ENCODE results near the gene IL6R.

Gene IL6R

DNA sequence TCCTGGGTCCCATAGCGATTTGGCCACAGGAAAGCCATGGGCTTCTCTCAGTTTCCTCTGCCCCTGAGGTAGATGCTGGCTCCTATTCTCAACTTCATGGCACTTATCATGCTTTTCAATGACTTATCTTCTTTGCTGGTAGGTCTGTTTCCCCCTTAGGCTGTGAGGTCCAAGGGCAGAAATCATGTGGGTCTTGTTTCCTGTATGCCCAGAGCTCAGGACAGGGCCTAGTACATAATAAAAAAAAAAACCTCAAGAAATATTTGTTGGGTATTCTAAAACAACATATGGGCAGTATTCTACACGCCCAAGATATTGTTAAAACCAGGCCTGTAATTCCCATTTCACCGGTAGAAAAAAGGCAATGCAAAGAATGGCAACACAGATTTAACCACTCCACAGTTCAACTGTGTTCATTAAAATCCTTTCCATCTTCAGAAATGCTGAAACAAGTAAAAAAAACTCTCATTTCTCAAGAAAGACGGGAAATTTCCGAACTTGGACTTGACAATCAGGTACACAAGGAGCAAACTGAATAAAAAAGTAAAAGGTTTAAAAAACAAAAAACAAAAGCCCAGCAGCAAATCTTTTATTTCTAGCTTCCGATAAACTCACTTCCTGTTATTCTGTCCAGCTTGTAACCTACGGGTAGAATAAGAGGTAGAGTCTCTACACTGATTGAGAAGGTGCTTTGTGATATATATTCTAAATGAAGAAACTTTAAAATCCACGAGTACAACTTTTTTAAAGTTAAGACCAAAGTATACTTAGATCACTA lies 90.5 kb downstream of the IL6R start:
- H3K9me3 ChIP-seq (replicated peaks; ENCODE audit: low read length), result no peaks in the 10 kb centered on the region
- peaks cover 83% of the 10 kb centered on the region for H3K27me3 ChIP-seq (ENCODE audit: control insufficient read depth, insufficient read depth, low read length)
- H3K4me1 ChIP-seq (ENCODE audit: control insufficient read depth, insufficient read depth, low read length), result no peaks in the 10 kb centered on the region
- H3K4me3 ChIP-seq (ENCODE audit: low read length), result no peak overlapping the region
- H3K4me2 ChIP-seq (ENCODE audit: low read length), result no peak overlapping the region
- H3K9ac ChIP-seq (ENCODE audit: low read depth, low read length), result no peak overlapping the region
- no peaks in the 10 kb centered on the region for H3K36me3 ChIP-seq (ENCODE audit: insufficient read depth, low read length)

- H3K9me3 ChIP-seq (replicated peaks; ENCODE audit: low read length), result no peaks in the 10 kb centered on the region
- peaks cover under 1% of the 10 kb centered on the region for H3K4me1 ChIP-seq (ENCODE audit: control insufficient read depth, insufficient read depth, low read length)
- H3K9ac ChIP-seq (ENCODE audit: low read depth, low read length), result no peak overlapping the region
- H3K36me3 ChIP-seq (ENCODE audit: insufficient read depth, low read length), result no peaks in the 10 kb centered on the region
- no peak overlapping the region for H3K4me3 ChIP-seq (ENCODE audit: low read length)
- H3K27me3 ChIP-seq (ENCODE audit: control insufficient read depth, insufficient read depth, low read length), result peaks cover 83% of the 10 kb centered on the region
- no peak overlapping the region for H3K4me2 ChIP-seq (ENCODE audit: low read length)
Observed at GRCh38 chr1:154496383-154496782, 91.2 kb downstream of the IL6R start.

DNA sequence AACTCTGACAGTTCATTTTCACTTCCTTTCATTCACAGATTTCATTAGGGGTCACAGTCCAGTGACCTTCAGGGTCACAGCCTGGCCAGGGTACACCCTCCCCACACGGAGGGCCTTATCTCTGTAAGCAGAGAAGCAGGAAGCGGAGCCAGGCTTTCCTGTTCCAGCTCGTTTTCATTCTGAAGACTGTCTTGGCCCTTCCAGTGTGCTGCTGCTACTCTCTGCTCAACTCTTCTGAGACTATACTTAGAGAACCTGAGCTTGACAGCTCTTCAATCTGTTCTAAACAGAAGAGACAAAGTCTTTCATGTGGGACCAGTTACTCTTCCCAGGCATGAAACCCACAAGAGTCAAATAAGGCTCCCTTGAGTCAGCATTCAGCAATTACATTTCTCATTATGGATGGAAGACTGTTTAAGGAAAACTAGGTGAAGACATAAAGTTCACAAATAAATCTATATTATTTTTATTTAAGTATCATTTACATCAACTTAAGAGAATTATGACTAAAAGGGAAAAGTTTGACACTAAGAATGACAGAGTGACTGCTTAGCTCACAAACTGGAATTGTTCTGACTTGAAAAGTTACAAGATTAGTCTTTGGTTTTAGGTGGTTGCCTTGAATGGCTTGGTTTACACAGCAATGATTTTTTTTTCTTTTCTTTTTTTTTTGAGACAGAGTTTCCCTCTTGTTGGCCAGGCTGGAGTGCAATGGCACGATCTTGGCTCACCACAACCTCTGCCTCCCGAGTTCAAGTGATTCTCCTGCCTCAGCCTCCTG lies 92.1 kb downstream of the IL6R start:
- Histone ChIP-seq H3K27me3 (ENCODE audit: control insufficient read depth, insufficient read depth, low read length) (peaks cover 83% of the 10 kb centered on the region), H3K36me3 (ENCODE audit: insufficient read depth, low read length) (no peaks in the 10 kb centered on the region), H3K9ac (ENCODE audit: low read depth, low read length) (no peak overlapping the region), H3K4me3 (ENCODE audit: low read length) (no peak overlapping the region), H3K4me2 (ENCODE audit: low read length) (no peak overlapping the region), H3K9me3 (replicated peaks; ENCODE audit: low read length) (no peaks in the 10 kb centered on the region), H3K4me1 (ENCODE audit: control insufficient read depth, insufficient read depth, low read length) (peaks cover 6% of the 10 kb centered on the region)

- Histone ChIP-seq H3K36me3 (ENCODE audit: insufficient read depth, low read length) (no peaks in the 10 kb centered on the region), H3K9ac (ENCODE audit: low read depth, low read length) (no peak overlapping the region), H3K27me3 (ENCODE audit: control insufficient read depth, insufficient read depth, low read length) (peaks cover 84% of the 10 kb centered on the region), H3K4me3 (ENCODE audit: low read length) (no peak overlapping the region), H3K9me3 (replicated peaks; ENCODE audit: low read length) (no peaks in the 10 kb centered on the region), H3K4me2 (ENCODE audit: low read length) (no peak overlapping the region), H3K4me1 (ENCODE audit: control insufficient read depth, insufficient read depth, low read length) (peaks cover 6% of the 10 kb centered on the region)
Observed at GRCh38 chr1:154499446-154499845, 94.3 kb downstream of the IL6R start.

GRCh38 chr1:154500533-154500932 lies 95.4 kb downstream of the IL6R start:
- Histone ChIP-seq H3K36me3 (ENCODE audit: insufficient read depth, low read length) (no peaks in the 10 kb centered on the region), H3K9ac (ENCODE audit: low read depth, low read length) (no peak overlapping the region), H3K4me2 (ENCODE audit: low read length) (no peak overlapping the region), H3K4me1 (ENCODE audit: control insufficient read depth, insufficient read depth, low read length) (peaks cover 6% of the 10 kb centered on the region), H3K4me3 (ENCODE audit: low read length) (no peak overlapping the region), H3K9me3 (replicated peaks; ENCODE audit: low read length) (no peaks in the 10 kb centered on the region), H3K27me3 (ENCODE audit: control insufficient read depth, insufficient read depth, low read length) (peaks cover 87% of the 10 kb centered on the region)

DNA sequence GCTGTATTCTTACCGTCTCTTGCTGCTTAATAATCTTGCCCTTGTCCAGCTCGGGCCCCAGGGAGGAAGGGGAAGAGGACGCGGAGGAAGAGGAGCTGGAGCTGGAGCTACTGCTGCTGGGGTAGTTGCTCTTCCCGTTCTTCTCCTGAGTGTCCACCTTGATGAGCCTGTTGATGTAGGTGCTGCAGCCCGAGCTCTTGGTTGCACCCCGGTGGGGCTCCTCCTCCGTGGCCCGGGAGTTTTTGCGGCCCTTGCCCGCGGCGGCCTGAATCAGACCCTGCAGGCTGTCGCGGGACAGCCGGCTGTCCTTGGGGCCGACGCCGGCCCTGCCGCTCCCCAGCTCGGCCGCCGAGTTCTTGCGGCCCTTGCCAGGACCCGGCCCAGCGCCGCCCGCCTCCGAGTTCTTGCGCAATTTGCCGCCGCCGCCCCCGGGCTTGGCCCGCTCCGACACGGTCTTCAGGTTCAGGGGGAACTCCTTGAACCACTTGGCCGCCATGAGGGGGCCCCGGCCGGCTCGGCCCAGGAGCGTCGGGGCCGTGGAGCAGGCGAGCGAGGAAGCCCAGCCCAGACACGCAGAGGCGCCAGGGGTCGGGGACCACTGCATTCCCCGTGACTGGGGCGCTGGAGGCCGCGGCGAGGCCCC lies 96.4 kb downstream of the IL6R start:
- Histone ChIP-seq H3K4me2 (ENCODE audit: low read length) (peak overlapping the region; percentile 57), H3K9ac (ENCODE audit: low read depth, low read length) (no peak overlapping the region), H3K4me3 (ENCODE audit: low read length) (no peak overlapping the region), H3K36me3 (ENCODE audit: insufficient read depth, low read length) (no peaks in the 10 kb centered on the region), H3K4me1 (ENCODE audit: control insufficient read depth, insufficient read depth, low read length) (peaks cover 6% of the 10 kb centered on the region), H3K27me3 (ENCODE audit: control insufficient read depth, insufficient read depth, low read length) (peaks cover 87% of the 10 kb centered on the region), H3K9me3 (replicated peaks; ENCODE audit: low read length) (no peaks in the 10 kb centered on the region)

DNA sequence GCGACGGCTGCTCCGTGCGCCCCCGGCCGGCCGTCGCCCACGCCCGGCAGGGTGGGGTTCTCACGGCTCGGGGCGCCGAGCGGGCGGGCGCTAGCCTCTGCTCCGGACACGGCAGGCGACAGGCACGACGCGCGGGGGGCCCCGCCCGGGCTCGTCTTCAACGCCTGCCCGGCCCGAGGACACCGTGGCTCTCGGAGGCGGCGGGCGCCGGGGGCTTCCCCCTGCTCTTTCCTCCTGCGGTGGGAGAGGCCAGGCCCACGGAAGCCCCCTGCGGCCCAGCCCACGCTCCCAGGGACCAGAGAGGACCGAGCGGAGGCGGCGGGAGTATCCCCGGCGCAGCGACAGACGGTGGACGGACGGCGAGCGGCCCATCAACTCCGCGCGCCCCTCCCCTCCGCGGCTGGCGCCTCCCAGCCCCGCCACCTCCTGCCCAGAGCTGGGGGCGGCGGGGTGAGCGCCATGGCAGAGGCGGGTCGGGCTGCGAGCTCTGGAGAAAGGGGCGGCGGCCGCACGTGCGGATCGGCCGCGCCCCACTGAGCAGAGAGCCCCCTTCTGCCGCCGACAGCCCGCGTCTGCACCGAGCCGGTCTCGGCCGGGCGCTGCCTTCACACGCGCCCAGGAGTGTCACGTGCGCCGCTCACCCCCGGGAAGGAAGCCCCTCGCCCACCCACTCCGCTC lies 97.1 kb downstream of the IL6R start, which contains the start of the genes SHE and TDRD10:
TSS of gene SHE (minus strand) at position 347 of the 678 bp plus-strand sequence. CDS start 386 bp downstream, outside the sequence.
TSS of gene TDRD10 (plus strand) at position 154 of the 678 bp plus-strand sequence. CDS start 4,685 bp downstream, outside the sequence.
- no peak within 1 kb of the TSS for H3K4me3 ChIP-seq (ENCODE audit: low read length)
- H3K9ac ChIP-seq (ENCODE audit: low read depth, low read length), result no peak within 1 kb of the TSS
- H3K9me3 ChIP-seq (replicated peaks; ENCODE audit: low read length), result no peaks in the 10 kb centered on the region
- H3K36me3 ChIP-seq (ENCODE audit: insufficient read depth, low read length), result no peaks in the 10 kb centered on the region
- peak within 1 kb of the TSS; percentile 57 for H3K4me2 ChIP-seq (ENCODE audit: low read length)
- H3K27me3 ChIP-seq (ENCODE audit: control insufficient read depth, insufficient read depth, low read length), result peaks cover 87% of the 10 kb centered on the region
- H3K4me1 ChIP-seq (ENCODE audit: control insufficient read depth, insufficient read depth, low read length), result peaks cover 6% of the 10 kb centered on the region

DNA sequence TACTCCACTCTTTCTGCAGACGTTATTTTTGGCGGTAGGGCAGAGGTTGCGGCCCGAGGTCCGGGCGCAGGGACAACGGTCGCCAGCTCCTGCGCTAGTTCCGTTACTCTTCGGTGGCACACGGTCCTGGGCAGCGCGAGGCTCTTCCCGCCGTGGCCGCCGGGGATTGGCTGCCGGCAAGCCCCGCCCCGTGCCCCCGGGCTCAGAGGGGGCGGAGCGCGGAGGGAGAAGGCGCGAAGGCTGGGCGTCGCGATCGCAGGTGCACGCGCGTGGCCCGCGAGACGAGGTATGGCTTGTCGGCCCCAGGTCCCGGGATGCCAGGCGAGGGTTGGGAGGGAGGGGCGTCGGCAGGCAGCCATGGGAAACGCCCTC lies 97.6 kb downstream of the IL6R start:
- H3K9me3 ChIP-seq (replicated peaks; ENCODE audit: low read length), result no peaks in the 10 kb centered on the region
- H3K9ac ChIP-seq (ENCODE audit: low read depth, low read length), result no peak overlapping the region
- H3K36me3 ChIP-seq (ENCODE audit: insufficient read depth, low read length), result no peaks in the 10 kb centered on the region
- H3K4me2 ChIP-seq (ENCODE audit: low read length), result no peak overlapping the region
- H3K4me3 ChIP-seq (ENCODE audit: low read length), result no peak overlapping the region
- peaks cover 89% of the 10 kb centered on the region for H3K27me3 ChIP-seq (ENCODE audit: control insufficient read depth, insufficient read depth, low read length)
- H3K4me1 ChIP-seq (ENCODE audit: control insufficient read depth, insufficient read depth, low read length), result peaks cover 6% of the 10 kb centered on the region

GRCh38 chr1:154503898-154504297 lies 98.8 kb downstream of the IL6R start:
- Histone ChIP-seq H3K4me2 (ENCODE audit: low read length) (no peak overlapping the region), H3K4me3 (ENCODE audit: low read length) (no peak overlapping the region), H3K27me3 (ENCODE audit: control insufficient read depth, insufficient read depth, low read length) (peaks cover 94% of the 10 kb centered on the region), H3K4me1 (ENCODE audit: control insufficient read depth, insufficient read depth, low read length) (peaks cover 6% of the 10 kb centered on the region), H3K9me3 (replicated peaks; ENCODE audit: low read length) (no peaks in the 10 kb centered on the region), H3K9ac (ENCODE audit: low read depth, low read length) (no peak overlapping the region), H3K36me3 (ENCODE audit: insufficient read depth, low read length) (no peaks in the 10 kb centered on the region)

DNA sequence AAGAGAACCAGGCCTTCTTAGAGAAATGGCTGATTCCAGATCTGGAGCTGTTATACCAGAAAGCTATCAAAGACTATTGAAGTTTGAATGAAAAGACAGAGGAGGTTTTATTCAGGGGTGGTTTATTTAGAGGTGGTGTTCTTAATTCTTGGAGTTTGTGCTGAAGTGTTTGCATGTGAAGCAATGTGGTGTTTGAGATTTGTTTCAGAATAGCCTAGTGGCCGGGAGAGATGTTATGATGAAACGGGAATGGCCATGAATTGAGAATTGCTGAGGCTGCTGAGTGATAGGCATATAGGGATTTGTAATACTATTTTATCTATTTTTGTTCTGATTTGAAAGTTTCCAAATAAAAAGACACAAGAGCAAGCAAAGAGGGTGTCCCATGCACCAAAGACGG lies 107.6 kb downstream of the IL6R start:
- Histone ChIP-seq H3K9ac (ENCODE audit: low read depth, low read length) (no peak overlapping the region), H3K36me3 (ENCODE audit: insufficient read depth, low read length) (no peaks in the 10 kb centered on the region), H3K27me3 (ENCODE audit: control insufficient read depth, insufficient read depth, low read length) (peaks cover 65% of the 10 kb centered on the region), H3K9me3 (replicated peaks; ENCODE audit: low read length) (no peaks in the 10 kb centered on the region), H3K4me1 (ENCODE audit: control insufficient read depth, insufficient read depth, low read length) (no peaks in the 10 kb centered on the region), H3K4me3 (ENCODE audit: low read length) (no peak overlapping the region), H3K4me2 (ENCODE audit: low read length) (no peak overlapping the region)

DNA sequence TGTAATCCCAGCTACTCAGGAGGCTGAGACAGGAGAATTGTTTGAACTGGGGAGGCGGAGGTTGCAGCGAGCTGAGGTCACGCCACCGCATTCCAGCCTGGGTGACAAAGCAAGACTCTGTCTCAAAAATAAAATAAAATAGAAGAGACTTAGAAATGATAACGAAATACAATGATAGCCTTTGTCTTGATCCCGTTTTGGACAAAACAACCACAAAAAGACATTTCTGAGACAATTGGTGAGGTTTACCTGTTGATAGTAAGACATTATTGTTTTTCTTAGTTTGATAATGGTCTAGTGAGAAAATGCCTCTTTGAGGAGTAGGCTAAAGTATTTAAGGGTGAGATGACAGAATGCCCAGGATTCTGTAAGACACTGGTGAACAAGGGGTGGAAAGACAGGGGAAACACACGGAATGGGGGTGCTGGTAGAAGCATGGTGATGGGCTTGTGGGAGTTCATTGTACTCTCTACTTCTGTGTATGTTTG lies 109.0 kb downstream of the IL6R start:
- no peaks in the 10 kb centered on the region for H3K36me3 ChIP-seq (ENCODE audit: insufficient read depth, low read length)
- peaks cover 63% of the 10 kb centered on the region for H3K27me3 ChIP-seq (ENCODE audit: control insufficient read depth, insufficient read depth, low read length)
- H3K9ac ChIP-seq (ENCODE audit: low read depth, low read length), result no peak overlapping the region

More for the DNA sequence above, 109.0 kb downstream of the IL6R start:
- H3K4me1 ChIP-seq (ENCODE audit: control insufficient read depth, insufficient read depth, low read length), result no peaks in the 10 kb centered on the region
- H3K4me2 ChIP-seq (ENCODE audit: low read length), result no peak overlapping the region
- no peak overlapping the region for H3K4me3 ChIP-seq (ENCODE audit: low read length)
- no peaks in the 10 kb centered on the region for H3K9me3 ChIP-seq (replicated peaks; ENCODE audit: low read length)
